Breast epithelium (tissue), 3 donors: ENCODE results near the gene DBNDD2.

Experiments
- CTCF ChIP-seq, 3 donors: fragments of 450-650 bp; IDR thresholded peaks; one replicate each; pipeline ENCODE4 v1.5.1; 2016 to 2017; ENCODE audit warnings: antibody characterized with exemption in 3 of 3, mild to moderate bottlenecking in 3 of 3, moderate library complexity in 3 of 3
- POLR2A ChIP-seq: fragments of 450-650 bp; IDR thresholded peaks from one replicate; pipeline ENCODE4 v1.6.1; 2016; ENCODE audit warnings: antibody characterized with exemption, mild to moderate bottlenecking, moderate library complexity
- POLR2AphosphoS5 ChIP-seq, 3 donors: sonication (generic); formaldehyde crosslinking; IDR thresholded peaks; one replicate each; pipeline ENCODE4 v1.6.1; 2017; ENCODE audit warnings: antibody characterized with exemption in 3 of 3

- TF ChIP-seq CTCF (IDR thresholded peaks at IDR 0.05) (no peak), POLR2AphosphoS5 (IDR thresholded peaks at IDR 0.05) (no peak), POLR2A (no peak)
Observed at GRCh38 chr20:45444050-45444449, 36.0 kb downstream of the DBNDD2 start.
